SU-DHL-6 (cell line): ENCODE measurements around the gene MTERF4.

Experiments used
- H2AFZ ChIP-seq: fragments of 200-600 bp; sonication (generic); 2 replicates; pipeline ENCODE4 v1.6.1; 2014; ENCODE audit warnings: low read depth, mild to moderate bottlenecking, moderate library complexity, mixed read lengths, antibody characterized with exemption, low read length; ENCODE audit not compliant: severe bottlenecking
- H3F3A ChIP-seq: fragments of 200-600 bp; shearing (Covaris generic); 2 replicates; pipeline ENCODE4 v1.6.0; 2016; ENCODE audit warnings: antibody characterized with exemption, mild to moderate bottlenecking; ENCODE audit not compliant: insufficient read depth
- H3K27ac ChIP-seq: fragments of 200-600 bp; sonication (generic); 2 replicates; pipeline ENCODE4 v1.5.1; 2016; ENCODE audit warnings: low read depth, mild to moderate bottlenecking, low read length, moderate library complexity, mixed read lengths
- H3K27me3 ChIP-seq: fragments of 200-600 bp; sonication (generic), shearing (Covaris generic); 2 replicates; pipeline ENCODE4 v1.6.0; 2014; ENCODE audit warnings: mild to moderate bottlenecking, low read length
- H3K36me3 ChIP-seq: fragments of 200-600 bp; sonication (generic); 2 replicates; pipeline ENCODE4 v1.6.1; 2014; ENCODE audit warnings: mild to moderate bottlenecking, low read length, mixed read lengths
- H3K4me2 ChIP-seq: fragments of 300-600, 200-600 bp; shearing (Covaris generic), sonication (generic); 2 replicates; pipeline ENCODE4 v1.6.0; 2014; ENCODE audit warnings: low read length, low read depth, mild to moderate bottlenecking; ENCODE audit not compliant: poor library complexity, severe bottlenecking
- H3K4me3 ChIP-seq: fragments of 200-600 bp; sonication (generic); 2 replicates; pipeline ENCODE4 v1.5.1; 2014; ENCODE audit warnings: antibody characterized with exemption, low read length, mild to moderate bottlenecking, mixed read lengths; ENCODE audit not compliant: insufficient read depth, poor library complexity, severe bottlenecking
- H3K79me2 ChIP-seq: fragments of 200-600 bp; sonication (generic); 2 replicates; pipeline ENCODE4 v1.6.1; 2014; ENCODE audit warnings: mild to moderate bottlenecking, low read length, moderate library complexity; ENCODE audit not compliant: insufficient read depth
- H3K9ac ChIP-seq: fragments of 200-600 bp; sonication (generic); 2 replicates; pipeline ENCODE4 v1.7.0; 2014; ENCODE audit warnings: mild to moderate bottlenecking, low read length
- H3K9me2 ChIP-seq: fragments of 200-600 bp; sonication (generic); replicated peaks from 2 replicates; pipeline ENCODE4 v1.6.1; 2014; ENCODE audit warnings: low read length; ENCODE audit not compliant: insufficient read depth
- H3K9me3 ChIP-seq: fragments of 200-600 bp; sonication (generic); 2 replicates; pipeline ENCODE4 v1.6.1; 2014; ENCODE audit warnings: low read length, mixed read lengths; ENCODE audit not compliant: insufficient read depth
- H4K20me1 ChIP-seq: fragments of 200-600 bp; sonication (generic); 2 replicates; pipeline ENCODE4 v1.6.1; 2014; ENCODE audit warnings: low read depth, mild to moderate bottlenecking, antibody characterized with exemption, low read length, moderate library complexity, mixed read lengths
- CTCF ChIP-seq: fragments of 200-600 bp; sonication (generic); IDR thresholded peaks from one replicate; pipeline ENCODE4 v1.5.1; 2017; ENCODE audit warnings: antibody characterized with exemption, mild to moderate bottlenecking, low read length, moderate library complexity; ENCODE audit not compliant: insufficient read depth, poor library complexity, severe bottlenecking
- EZH2phosphoT487 ChIP-seq: fragments of 200-600 bp; sonication (generic), shearing (Covaris generic); conservative IDR thresholded peaks from 2 replicates; pipeline ENCODE4 v1.6.1; 2018; ENCODE audit warnings: mild to moderate bottlenecking, antibody characterized with exemption, low read length, moderate library complexity, mixed read lengths

Gene MTERF4

GRCh38 chr2:241072553-241073165 is 29.4 kb downstream of the MTERF4 start:
- TF ChIP-seq CTCF: no peak
- TF ChIP-seq EZH2phosphoT487: no peak
- Histone ChIP-seq H3F3A (no peaks in the 10 kb centered on the region), H3K27ac (no peak overlapping the region), H2AFZ (no peak overlapping the region), H3K36me3 (no peaks in the 10 kb centered on the region), H3K9ac (no peak overlapping the region), H3K27me3 (no peaks in the 10 kb centered on the region), H3K79me2 (no peaks in the 10 kb centered on the region), H3K4me2 (no peak overlapping the region), H3K4me3 (no peak overlapping the region), H3K9me3 (no peaks in the 10 kb centered on the region), H3K9me2 (no peaks in the 10 kb centered on the region), H4K20me1 (no peaks in the 10 kb centered on the region)

GRCh38 chr2:241072151-241072550 is 29.9 kb downstream of the MTERF4 start:
- H3K79me2 ChIP-seq: no peaks in the 10 kb centered on the region
- TF ChIP-seq CTCF: no peak
- TF ChIP-seq EZH2phosphoT487: no peak
- H3K9me3 ChIP-seq: no peaks in the 10 kb centered on the region
- no peaks in the 10 kb centered on the region for H3K27me3 ChIP-seq
- H3K4me3 ChIP-seq: no peak overlapping the region
- H4K20me1 ChIP-seq: no peaks in the 10 kb centered on the region
- no peaks in the 10 kb centered on the region for H3K9me2 ChIP-seq
- no peak overlapping the region for H3K27ac ChIP-seq
- H3F3A ChIP-seq: no peaks in the 10 kb centered on the region
- H3K4me2 ChIP-seq: no peak overlapping the region
- H2AFZ ChIP-seq: no peak overlapping the region
- no peak overlapping the region for H3K9ac ChIP-seq
- no peaks in the 10 kb centered on the region for H3K36me3 ChIP-seq

GRCh38 chr2:241071677-241072111 is 30.4 kb downstream of the MTERF4 start:
- no peak overlapping the region for H3K9ac ChIP-seq
- H3K9me2 ChIP-seq: no peaks in the 10 kb centered on the region
- H3K36me3 ChIP-seq: no peaks in the 10 kb centered on the region
- H3F3A ChIP-seq: no peaks in the 10 kb centered on the region
- no peak overlapping the region for H3K4me2 ChIP-seq
- no peak overlapping the region for H3K4me3 ChIP-seq
- no peaks in the 10 kb centered on the region for H3K9me3 ChIP-seq
- H4K20me1 ChIP-seq: no peaks in the 10 kb centered on the region
- TF ChIP-seq EZH2phosphoT487: no peak
- no peak for TF ChIP-seq CTCF
- no peak overlapping the region for H3K27ac ChIP-seq
- H2AFZ ChIP-seq: no peak overlapping the region
- no peaks in the 10 kb centered on the region for H3K27me3 ChIP-seq
- no peaks in the 10 kb centered on the region for H3K79me2 ChIP-seq
